ENCODE measurements around the gene FLOT2.
"Not testable (repeated sequence)": the region's sequence is repeated elsewhere in the genome, so short reads cannot be mapped to it uniquely, and the experiment has no call there.

Gene FLOT2, protein sequence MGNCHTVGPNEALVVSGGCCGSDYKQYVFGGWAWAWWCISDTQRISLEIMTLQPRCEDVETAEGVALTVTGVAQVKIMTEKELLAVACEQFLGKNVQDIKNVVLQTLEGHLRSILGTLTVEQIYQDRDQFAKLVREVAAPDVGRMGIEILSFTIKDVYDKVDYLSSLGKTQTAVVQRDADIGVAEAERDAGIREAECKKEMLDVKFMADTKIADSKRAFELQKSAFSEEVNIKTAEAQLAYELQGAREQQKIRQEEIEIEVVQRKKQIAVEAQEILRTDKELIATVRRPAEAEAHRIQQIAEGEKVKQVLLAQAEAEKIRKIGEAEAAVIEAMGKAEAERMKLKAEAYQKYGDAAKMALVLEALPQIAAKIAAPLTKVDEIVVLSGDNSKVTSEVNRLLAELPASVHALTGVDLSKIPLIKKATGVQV

DNA sequence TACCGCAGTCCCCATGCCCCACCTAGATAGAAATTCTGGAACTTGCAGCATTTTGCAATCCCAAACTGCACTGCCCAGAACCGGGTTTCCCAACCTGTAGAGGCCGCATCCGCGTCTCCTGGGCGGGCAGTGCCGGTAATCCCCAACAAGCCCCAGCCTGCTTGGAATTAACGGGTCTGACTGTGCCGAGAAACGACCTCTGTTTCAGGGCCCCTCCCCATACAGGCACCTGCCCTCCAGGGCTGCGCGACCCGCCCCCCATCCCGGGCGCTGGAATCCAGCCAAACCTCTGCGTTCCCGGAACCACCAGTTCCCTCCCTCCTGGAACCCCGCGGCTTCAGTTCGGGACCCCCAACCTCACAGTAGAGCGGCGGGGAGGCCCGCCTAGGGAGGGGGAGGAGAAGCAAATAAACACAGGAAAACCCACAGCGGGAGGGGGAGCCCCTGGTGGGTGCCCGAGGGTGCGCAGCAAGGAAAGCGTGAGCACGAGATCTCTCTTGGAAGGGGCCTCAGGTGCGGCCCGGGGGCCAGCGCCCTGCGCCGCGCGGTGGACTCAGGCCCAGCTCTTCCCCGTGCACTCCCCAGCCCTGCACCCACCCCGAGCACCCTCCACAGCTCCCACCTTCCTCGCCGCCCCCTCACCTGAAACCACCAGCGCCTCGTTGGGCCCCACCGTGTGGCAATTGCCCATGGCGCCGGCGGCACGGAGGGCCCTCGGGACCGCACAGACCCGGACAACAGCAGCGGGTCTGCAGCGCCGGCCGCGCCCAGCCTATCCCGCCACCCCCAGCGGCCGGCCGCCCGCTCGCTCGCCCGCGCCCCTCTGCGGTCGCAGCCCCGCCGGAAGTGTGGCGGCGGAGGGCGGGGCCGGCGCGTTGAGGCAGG is at the start of gene FLOT2:
FLOT2 (minus strand) TSS at position 850 of the 885 bp plus-strand sequence; CDS start at position 691, 159 bp downstream.
- peak; percentile 74 for DNase-seq
- ATAC-seq = peak; percentile 71

DNA sequence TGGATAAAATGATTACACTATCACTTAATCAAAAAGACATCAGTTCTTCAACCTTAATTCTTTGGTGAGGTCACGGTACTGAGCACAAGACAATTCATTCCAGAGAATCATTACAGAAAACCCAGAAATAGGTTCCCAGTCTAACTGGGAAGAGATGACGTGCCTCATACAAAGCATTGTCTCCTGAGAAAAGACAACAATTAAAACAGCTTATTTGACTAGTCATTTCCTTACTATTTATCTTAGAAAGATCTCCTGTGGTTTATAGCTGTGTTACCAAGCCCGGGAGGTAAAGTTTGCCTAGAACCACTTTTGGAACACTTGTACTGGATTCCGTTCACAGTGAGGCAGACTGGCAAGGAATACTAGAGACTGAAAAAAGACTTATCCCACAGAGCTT is 48.7 kb upstream of the FLOT2 start:
- ATAC-seq (no peak), DNase-seq (no peak)

DNA sequence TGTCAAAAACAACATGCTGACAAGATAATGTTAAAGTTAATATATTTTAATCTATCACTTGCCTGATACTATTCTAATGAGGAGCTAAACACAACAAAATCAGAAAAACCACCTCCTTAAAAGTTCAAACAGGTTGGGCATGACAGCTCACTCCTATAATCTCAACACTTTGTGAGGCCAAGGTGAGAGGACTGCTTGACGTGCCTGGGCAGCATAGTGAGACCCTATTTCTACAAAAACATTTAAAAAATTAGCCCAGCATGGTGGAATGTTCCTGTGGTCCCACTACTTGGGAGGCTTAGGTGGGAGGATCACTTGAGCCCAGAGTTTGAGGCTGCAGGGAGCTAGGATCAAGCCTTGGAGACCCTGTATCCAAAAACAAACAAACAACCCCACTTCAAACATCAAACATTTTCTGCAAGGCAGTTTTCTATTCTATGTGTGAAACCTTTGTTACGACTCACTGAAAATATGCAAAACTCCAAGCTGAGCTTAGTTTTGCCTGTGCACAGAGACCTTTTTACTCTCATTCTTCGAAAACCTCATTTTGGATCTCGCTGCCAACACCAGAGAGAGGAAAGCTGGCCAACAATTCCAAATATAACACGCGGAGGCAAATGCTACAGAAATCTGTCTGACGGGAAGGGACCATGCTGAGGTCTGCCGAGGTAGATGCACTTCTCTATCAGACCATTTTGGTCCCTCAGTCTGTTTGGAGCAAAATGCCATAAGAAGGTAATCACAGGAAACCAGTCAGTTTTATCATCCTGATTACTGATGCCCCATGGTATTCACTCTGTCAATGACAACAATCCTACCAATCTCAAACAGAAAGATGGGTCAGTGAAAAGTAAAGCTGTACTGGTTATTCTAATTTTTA is 47.6 kb upstream of the FLOT2 start:
- ATAC-seq (no peak), DNase-seq (no peak)

DNA sequence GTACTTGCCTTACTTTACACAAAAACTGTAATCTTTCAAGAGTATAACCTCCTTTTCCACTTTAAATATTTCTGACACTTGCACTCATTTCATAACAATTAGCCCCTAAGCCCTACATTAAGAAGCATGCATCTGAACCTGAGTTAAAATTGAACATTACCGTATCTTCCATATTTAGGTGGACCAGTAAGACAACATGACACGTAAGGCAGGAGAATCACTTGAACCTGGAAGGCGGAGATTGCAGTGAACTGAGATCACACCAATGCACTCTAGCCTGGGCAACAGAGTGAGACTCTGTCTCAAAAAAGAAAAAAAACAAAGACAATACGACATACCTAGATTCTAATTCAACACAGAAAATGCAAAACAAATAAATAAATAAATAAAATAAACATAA is 46.8 kb upstream of the FLOT2 start:
- no peak for DNase-seq
- no peak for ATAC-seq

DNA sequence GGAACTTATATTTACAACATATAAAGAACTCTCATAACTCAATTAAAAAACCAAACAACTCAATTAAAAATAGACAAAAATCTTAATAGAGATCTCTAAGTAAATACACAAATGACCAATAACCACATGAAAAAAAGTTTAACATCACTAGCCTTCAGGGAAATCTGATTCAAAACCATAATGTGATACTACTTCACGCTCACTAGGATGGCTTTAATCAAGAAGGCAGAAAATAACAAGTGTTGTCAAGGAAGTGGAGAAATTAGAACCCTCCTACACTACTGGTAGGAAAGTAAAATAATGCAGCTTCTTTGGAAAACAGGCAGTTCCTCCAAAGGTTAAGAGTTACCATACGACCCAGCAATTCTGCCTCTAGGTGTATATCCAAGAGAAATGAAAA is 45.4 kb upstream of the FLOT2 start:
- no peak for ATAC-seq
- no peak for DNase-seq

DNA sequence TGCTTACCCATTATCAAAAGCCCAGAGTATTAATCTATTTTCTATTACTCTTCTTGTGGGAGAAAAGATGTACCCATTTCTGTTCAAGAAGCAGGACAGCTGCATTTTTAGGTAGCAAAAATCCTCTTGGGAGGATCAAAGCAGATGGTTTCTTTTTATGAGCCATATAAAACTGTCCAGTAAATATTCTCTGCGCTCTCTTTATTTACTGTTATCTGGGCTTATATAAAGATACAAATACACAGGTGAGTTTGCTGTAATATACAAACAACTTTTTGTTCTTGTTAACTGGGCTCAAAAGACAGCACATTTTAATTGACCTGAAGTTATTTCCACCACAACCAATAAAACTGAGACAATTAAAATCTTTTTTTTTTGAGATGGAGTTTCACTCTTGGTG is 43.7 kb upstream of the FLOT2 start:
- DNase-seq (no peak), ATAC-seq (no peak)

DNA sequence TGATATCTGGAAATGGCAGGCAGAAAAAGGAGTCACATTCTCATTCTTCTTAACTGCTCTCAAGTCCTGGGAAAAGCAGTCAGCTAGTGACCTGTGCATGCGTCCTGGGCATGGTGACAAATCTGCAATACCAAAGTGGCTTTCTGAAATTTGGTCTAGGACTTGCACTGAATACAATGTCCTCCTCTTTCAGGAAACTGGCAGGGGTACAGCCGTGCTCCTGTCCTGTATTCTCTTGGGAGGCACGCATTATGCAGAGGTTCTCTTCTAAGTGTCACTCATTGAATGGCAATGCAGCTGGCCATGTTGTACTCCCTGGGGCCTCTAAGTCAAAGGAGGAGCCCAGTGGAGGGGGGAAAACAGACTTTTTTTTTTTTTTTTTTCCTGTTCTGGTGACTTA is 43.1 kb upstream of the FLOT2 start:
- ATAC-seq = no peak
- DNase-seq = no peak

DNA sequence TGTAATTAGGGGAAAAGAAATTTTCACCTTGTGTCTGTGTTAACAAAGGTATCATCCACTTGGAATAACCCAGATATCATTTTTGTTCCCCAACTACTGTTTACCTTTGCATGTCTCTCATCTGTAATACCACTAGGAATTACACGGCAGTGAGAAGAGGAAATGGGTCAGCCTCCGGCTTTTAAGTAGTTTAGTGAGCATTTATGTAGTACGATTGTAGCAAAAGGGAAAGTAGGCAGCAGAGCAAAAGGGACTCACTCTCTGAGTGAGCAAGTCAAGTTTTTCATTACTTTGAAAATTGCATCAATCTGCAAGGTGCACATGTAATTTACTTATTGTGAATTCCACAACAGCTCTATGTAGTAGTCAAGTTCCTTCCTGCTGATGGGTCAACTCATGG is 42.6 kb upstream of the FLOT2 start:
- DNase-seq (no peak), ATAC-seq (no peak)

DNA sequence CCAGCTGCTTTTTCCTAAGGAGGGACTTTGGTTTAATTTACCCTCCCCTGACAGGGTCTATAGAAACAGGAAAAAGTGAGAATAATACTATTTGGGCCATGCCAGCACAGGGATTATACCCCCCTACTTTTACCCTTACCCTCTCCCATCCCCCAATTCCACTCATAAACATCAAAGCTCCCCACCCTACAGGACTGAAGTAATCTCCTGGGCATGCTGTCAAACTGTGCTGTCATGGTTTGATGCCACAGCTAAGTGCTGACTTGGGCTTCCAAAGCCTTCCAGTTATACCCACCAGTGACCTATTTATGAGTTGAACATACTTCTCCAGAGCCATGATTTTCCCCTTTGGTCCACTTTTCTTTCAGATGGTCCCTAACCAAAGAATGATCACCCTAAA is 41.0 kb upstream of the FLOT2 start:
- ATAC-seq (no peak), DNase-seq (no peak)

DNA sequence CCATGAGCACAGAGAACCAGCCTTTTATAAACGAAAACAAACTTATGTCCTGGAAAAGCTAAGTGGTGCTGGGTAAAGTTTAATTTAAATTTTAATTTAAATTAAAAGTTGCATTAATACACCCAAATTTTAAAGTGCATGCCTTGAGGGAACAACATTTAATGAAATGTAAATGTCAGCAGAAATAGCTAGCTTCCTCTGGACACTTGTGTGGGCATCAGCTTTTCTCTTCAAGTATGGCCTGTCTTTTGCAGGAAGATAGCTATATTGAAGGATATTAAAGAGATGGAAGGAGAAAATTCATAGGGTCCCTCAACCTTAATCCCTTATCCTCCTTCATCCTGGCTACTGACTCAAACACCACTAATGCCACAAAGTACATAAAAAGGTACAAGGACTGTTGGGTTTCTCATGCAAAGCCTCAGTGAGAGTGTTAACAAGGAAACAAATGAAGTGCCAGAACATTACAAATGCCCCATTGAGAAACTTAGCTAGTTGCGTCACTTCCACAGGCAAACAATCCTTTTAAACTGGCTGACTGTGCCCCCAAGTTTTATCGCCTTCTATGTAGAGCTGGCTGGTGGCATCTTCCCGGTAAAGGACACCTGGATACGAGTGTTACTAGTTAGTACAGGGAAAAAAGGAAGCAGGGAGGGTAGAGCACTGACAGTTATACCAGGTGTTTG is 39.7 kb upstream of the FLOT2 start:
- DNase-seq (no peak), ATAC-seq (no peak)

DNA sequence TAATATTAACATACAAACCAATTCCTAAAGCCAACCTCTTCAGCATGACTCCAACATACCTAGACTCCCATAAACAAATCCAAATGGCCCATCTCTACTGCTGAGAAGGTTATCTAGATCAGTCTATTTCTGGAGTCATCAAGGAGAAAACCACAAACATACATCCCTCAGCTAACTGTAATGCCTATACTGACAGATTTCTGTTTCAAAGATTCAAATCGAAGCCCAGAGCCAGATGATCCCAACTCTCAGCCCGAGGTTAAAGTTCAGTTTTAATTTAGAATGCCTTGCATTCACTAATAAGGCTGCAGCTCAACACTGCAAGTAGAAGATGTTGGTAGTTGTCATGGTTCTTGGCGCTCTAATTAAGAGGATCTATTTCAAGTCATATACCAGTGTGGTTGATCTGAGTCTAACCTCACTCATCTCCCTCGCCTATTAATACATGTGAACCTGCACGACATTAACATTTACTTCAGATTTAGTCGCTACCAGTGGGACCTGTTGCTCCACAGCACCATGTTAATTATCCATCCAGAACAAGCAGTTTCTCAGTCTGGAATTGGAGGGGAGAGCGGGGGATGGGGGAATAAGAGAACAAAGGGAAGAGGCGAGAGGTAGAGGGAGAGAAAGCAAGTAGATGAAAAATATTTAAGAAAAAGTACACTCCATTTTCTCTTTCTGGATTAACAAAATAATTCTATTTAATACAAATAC is 38.4 kb upstream of the FLOT2 start:
- DNase-seq = no peak
- ATAC-seq = no peak

DNA sequence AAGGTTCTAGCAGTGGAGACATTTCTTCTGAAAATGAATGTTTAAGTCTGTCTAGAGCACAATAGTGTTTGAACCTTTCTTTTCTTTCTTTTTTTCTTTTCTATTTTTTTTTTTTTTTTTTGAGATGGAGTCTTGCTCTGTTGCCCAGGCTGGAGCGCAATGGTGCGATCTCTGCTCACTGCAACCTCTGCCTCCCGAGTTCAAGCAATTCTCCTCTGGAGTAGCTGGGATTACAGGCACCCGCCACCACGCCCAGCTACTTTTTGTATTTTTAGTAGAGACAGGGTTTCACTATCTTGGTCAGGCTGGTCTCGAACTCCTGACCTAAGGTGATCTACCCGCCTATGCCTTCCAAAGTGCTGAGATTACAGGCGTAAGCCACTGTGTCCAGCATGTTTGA is 37.0 kb upstream of the FLOT2 start:
- not testable (repeated sequence) for DNase-seq, ATAC-seq

DNA sequence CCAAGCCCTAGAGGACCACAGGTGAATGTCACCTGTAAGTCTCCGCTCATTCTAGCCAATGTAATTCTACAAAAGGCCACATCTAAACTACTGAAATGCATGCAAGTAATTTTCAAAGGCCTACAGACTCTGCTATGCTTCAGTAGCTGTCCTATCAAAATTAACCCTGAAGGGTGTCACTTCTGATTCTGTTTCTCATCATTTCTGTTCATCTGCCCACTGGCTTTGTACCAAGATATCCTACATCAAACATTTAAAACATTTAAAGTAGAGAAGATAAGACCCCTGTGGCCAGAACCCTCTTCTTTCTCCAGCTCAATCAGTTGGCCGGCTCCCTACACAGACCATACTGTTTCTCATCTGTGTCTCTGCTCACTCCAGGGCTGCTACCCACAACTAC is 32.3 kb upstream of the FLOT2 start:
- ATAC-seq (no peak), DNase-seq (no peak)

DNA sequence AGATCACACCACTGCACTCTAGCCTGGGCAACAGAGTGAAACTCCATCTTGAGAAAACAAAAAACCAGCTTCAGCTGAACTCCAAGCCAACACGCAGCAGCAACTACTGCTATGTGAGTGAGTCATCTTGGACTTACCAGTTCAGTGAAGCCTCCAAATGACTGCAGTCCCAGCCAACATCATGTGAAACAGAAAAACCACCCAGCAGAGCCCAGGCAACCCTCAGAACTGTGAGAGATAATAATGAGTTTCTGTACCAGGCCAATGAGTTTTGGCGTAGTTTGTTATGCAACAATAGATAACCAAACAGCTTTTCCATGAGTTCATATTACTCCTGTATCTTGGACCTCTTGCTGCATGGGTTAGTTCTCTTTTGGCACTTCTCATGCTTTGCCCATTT is 30.5 kb upstream of the FLOT2 start:
- peak; percentile 76 for ATAC-seq
- peak; percentile 15 for DNase-seq

DNA sequence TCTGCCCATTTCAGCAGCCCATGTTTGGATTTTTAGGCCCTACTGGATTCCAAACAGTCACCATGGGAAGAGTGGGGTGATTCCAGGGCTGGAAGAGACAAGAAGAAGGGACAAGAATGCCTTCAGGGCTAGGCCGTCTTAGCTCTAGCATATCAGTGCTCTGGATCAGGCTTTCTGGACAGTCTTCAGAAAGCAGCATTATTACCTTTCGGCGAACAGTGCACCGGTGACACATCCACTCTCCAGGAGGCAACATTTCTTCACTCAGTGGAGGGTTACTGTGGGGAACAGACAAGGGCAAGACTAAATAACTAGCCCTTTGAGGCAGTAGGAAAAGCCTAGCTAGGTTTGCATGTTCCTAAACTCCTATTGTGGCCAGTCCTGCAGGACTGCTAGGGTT is 29.3 kb upstream of the FLOT2 start:
- no peak for DNase-seq
- no peak for ATAC-seq

DNA sequence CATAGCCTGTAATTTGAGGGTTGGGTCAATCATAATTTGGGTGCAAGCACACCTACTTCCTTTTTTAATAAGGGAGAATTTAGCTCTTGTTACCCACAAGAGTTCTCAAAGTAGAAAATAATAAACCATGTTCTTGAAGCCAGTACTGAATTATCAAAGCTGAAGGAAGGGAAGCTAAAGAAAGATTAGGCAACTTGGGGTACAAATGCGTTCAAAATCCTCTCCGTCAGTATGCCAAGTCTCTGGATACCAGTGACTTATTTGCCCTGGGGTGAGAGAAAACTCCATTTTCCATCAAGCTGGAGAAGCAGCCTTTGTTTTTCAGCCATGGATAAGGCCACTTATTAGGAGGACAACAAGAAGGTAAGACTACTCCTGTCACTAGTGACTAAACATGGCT is 28.8 kb upstream of the FLOT2 start:
- DNase-seq (no peak), ATAC-seq (no peak)

DNA sequence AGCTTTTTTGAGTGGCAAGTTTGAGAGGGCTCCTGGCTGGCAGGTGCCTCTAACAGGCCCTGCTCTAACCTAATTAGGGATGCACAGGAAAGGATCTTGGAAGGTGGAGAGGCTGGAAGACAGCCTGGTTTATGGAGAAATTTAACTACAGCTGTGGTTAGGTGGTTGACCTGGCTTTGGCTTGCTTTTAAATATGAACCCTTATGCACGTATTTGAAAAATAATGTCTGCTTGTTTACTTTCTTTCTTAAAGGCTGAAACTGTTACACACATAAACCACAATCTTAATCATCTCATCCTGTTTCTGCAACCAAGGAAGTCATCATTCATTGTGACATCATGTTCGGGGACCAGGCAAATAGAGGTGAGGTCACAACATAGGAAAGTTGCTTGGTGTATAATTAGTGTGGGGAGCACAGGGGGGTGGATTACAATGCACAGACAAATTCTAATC is 28.4 kb upstream of the FLOT2 start:
- ATAC-seq (peak; percentile 88), DNase-seq (peak; percentile 31)

DNA sequence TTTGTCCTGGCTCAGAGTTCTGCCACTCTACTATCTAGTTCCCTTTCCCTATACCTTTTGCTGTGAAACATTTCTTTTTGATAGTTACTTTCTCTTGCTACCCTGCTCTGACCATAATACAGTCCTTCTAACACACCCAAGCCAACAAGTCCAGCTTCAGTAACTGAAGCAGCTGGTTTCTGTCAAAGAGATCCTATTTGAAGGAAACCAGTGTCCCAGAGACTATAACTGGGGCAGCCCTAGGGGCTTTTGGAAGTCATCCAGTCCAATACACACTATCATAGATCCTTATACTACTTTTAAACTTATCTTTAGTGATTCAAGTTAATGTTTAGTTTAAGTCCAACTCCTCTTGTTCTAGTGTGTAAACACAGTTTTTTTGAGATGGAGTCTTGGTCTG is 22.7 kb upstream of the FLOT2 start:
- DNase-seq (no peak), ATAC-seq (no peak)

DNA sequence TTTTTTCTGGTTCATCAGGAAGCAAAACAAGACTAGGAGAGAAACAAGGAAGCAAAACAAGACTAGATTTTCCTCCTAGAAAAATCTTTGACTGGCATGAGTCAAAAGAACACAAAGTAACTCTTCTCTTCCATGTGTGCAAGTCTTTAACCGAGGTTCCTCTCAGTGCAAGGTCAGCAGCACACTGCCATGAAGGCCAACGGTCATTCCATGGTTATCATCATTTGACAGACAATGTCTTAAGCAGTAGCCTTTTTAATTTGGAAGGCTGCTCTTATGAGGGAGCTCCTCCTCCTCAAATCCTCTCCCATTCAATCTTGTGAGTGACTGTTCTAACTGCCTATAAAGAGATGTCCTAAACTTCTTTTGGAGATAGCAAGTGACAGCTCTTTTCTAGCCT is 20.8 kb upstream of the FLOT2 start:
- ATAC-seq (no peak), DNase-seq (no peak)

DNA sequence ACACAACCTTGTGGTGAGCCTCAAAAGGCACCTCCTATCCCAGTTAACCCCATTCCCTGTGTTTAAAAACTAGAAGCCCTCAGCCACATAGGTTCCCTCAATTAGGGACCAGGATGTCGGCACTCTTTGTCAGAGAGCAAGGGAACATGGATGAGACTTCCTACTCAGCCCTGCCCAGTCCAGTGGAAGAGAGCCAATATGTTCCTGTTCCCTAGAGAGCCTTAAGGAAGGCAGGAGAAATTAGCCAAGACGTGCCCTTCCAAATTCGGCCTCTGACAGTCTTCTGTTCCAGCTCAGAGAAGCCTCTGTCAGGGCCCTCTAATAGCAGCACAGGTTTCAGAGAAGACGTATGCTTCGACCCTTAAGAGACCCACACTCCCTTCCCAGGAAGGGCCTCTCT is 19.9 kb upstream of the FLOT2 start:
- ATAC-seq (no peak), DNase-seq (no peak)

DNA sequence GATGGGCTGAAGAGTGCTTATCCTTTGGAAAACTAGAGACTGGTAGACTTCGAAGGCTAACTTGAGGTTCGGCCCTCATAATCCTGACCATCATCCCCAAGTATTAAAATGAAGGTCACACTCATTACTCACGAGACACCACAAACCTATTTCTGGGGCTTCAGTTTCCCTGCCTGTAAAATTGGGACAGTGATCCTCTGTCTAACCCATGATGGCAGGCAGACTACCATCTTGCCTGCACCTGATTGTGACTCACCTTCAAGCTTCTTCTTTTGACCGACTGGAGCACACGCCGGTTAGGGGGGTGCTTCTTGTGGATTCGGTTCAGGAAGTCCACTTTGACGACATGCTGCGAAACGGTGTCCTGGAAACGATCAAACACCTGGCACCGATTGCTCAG is 19.5 kb upstream of the FLOT2 start:
- no peak for ATAC-seq
- no peak for DNase-seq
